Activated CD4-positive, alpha-beta memory T cell treated with anti-CD3 and anti-CD28 coated beads for 36 hours (primary cell): ENCODE measurements around the gene SUN5. TPM values are rescaled to one million over a fixed set of nuclear protein-coding genes. Genes with fewer than 3 reads are reported as not detected.

Source experiments
- CTCF ChIA-PET: fragments of 350-600 bp; sonication (Branson Sonifier 250); formaldehyde crosslinking; loops from one replicate; lab custom pipeline; 2021; ENCODE audit warnings: antibody characterized with exemption, inconsistent platforms; lab: Charles Lee
- POLR2A ChIA-PET: fragments of 350-600 bp; sonication (Branson Sonifier 250); formaldehyde crosslinking; loops from one replicate; lab custom pipeline; 2021; ENCODE audit warnings: antibody characterized with exemption; lab: Charles Lee
- DNase-seq: peaks from one replicate; pipeline ENCODE4 v3.0.0-alpha.2; 2020
- H3K27ac Mint-ChIP-seq: one replicate; pipeline ENCODE4 v1.8.0; 2021; ENCODE audit warnings: mixed read lengths
- H3K27me3 Mint-ChIP-seq: one replicate; pipeline ENCODE4 v1.8.0; 2021; ENCODE audit warnings: mixed read lengths
- H3K36me3 Mint-ChIP-seq: one replicate; pipeline ENCODE4 v1.8.0; 2021; ENCODE audit warnings: mixed read lengths
- H3K4me1 Mint-ChIP-seq: one replicate; pipeline ENCODE4 v1.8.0; 2021; ENCODE audit warnings: low read depth, mixed read lengths
- H3K4me3 Mint-ChIP-seq: one replicate; pipeline ENCODE4 v1.8.0; 2021; ENCODE audit warnings: mild to moderate bottlenecking, mixed read lengths
- H3K9me3 Mint-ChIP-seq: one replicate; pipeline ENCODE4 v1.8.0; 2021; ENCODE audit warnings: mixed read lengths
- intact Hi-C: fragments of 100-400 bp; cut with micrococcal nuclease; formaldehyde crosslinking; loops from one replicate; pipeline ENCODE4 v1.15.1; 2023
- total RNA-seq, 2 experiments: library from RNA; stranded (reverse); gene quantifications; one replicate each; pipeline ENCODE4 v1.2.3, GENCODE V29; 2021

SUN5 gene
- total RNA-seq, 2 experiments from 2014 or later, result not detected

DNA sequence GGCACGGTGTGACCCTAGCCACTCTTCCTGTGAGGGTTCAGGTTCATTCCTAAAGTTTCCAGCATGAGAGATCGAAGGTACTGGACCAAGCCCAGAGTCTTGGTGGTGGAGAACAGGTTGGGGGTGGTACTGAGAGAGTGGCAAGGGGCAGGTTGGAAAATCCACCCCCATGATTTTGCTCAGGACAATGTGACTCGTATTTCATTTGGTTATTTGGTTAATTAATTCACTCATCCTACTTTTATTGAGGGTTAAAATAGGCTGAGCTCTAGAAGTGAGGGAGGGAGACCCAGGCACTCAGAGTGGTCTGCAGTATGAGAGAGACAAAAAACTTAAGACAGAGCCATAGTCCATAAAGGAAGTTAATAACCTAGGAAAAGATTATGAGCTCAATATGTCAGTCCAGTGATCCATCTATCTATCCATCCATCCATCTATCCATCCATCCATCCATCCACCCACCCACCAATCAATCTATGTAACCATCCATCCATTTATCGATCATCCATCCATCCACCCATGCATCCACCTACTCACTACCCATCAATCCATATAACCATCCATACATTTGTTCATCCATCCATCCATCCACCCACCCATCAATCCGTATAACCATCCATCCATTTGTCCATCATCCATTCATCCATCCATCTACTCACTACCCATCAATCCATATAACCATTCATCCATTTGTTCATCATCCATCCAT, 20.5 kb upstream of the SUN5 start:
- Mint-ChIP-seq H3K36me3 (no peaks in the 10 kb centered on the region), H3K9me3 (no peaks in the 10 kb centered on the region), H3K4me1 (no peaks in the 10 kb centered on the region), H3K27me3 (no peaks in the 10 kb centered on the region), H3K4me3 (no peak overlapping the region), H3K27ac (no peak overlapping the region)
- intact Hi-C loops, result no loop called here
- DNase-seq, result no peak
- ChIA-PET CTCF (no interaction called here), POLR2A (no interaction called here)

DNA sequence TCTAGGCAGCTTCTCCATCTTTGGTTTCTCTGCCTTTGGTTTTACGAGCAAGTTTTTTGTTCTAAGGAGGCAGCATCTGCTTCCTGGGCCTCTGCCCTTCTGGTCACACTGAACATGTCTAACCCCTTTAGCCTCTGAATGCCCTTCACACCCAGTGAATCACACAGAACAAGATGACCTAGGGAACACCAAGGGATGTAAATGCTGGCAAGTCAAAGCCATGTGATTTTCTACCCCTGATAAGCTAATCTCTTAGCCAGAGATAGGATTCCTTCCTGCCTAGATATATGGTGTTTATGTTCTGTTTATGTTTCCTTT, 20.0 kb upstream of the SUN5 start:
- H3K4me1 Mint-ChIP-seq, result no peaks in the 10 kb centered on the region
- H3K27me3 Mint-ChIP-seq, result no peaks in the 10 kb centered on the region
- no peak for DNase-seq
- intact Hi-C loops, result no loop called here
- ChIA-PET POLR2A (no interaction called here), CTCF (no interaction called here)
- H3K9me3 Mint-ChIP-seq, result no peaks in the 10 kb centered on the region
- H3K36me3 Mint-ChIP-seq, result no peaks in the 10 kb centered on the region
- H3K27ac Mint-ChIP-seq, result no peak overlapping the region
- no peak overlapping the region for H3K4me3 Mint-ChIP-seq

DNA sequence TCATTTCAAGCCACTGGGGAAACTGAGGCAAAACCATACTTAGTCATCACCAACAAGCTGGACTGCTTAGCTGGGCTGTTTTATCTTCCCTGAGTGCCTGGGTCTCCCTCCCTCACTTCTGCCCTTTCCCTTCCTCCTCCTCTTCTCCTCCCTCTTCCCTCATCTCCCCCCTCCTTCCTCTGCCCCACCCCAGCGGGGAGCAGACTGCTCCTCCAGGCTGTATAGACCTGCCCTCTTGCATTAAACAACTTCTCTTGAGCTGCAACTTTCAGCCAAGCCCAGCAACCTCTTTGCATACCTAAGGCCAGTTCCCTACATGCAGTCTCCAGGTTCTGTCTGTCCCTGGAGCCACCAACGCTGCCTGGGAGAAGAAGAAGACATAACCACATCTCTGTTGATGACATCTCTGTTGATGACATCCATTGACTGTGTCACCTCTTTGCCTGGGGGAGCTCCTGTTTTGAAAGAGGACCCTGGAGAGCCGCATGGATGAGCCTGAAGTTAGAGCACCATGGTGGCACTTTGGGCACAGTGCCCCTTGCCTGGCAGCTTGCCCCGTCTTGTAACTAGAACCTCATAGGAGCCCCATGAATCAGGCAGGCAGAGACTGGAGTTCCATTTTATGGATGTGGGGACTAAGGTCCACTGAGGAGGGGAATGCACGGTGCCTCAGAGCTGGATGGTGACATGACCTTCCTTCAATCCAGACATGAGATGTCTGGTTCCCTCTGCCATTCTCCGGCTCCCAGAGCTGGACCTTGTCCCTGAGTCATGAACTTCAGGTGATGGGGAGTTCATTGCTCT, 19.4 kb upstream of the SUN5 start:
- POLR2A ChIA-PET, result no interaction called here
- no peak for DNase-seq
- H3K27me3 Mint-ChIP-seq, result no peaks in the 10 kb centered on the region
- no peaks in the 10 kb centered on the region for H3K4me1 Mint-ChIP-seq
- no peaks in the 10 kb centered on the region for H3K36me3 Mint-ChIP-seq
- CTCF ChIA-PET, result interaction anchor here (0.9 kb wide), 1 partner anchor 20 kb away, joined by 3 read pairs; no protein-coding TSS in a partner anchor
- H3K9me3 Mint-ChIP-seq, result no peaks in the 10 kb centered on the region
- H3K4me3 Mint-ChIP-seq, result no peak overlapping the region
- intact Hi-C loops, result no loop called here
- H3K27ac Mint-ChIP-seq, result no peak overlapping the region

DNA sequence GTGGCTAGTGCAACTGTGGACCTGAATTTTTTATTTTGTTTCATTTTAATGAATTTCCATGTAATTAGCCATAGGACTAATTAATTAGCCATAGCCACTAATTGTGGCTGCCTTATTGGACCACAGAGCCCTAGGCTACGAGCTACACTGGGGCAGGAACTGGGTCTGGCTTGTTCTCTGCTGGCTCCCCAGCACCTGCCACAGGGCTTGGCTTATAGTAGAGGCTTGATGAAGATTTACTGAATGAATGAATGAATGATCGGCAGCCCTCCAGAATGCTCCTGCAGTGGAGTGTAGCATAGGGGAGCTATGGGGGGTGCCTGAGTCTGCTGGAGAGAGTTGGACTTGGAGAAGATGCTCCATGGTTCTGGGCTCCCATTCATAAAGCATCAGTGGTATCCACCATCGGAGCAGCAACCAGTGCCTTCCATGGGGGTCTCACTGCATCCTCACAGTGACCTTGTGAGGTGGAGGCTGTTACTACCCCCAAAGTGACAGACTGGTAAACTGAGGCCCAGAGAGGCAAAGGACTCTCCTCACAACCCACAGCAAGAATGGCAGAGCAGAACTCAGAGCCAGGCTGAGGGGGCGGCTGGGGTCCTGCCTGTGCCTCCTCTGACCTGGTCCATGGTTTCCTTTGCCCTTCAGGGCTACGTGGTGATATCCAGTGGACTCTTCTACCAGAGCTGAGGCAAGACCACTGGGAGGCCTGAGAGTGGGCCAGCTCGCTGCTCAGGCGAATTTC, 18.6 kb upstream of the SUN5 start:
- Mint-ChIP-seq H3K36me3 (no peaks in the 10 kb centered on the region), H3K27me3 (no peaks in the 10 kb centered on the region), H3K9me3 (no peaks in the 10 kb centered on the region), H3K27ac (no peak overlapping the region), H3K4me3 (no peak overlapping the region), H3K4me1 (no peaks in the 10 kb centered on the region)
- intact Hi-C loops, result no loop called here
- DNase-seq, result no peak
- POLR2A ChIA-PET, result no interaction called here
- CTCF ChIA-PET, result interaction anchor here (0.9 kb wide), 1 partner anchor 20 kb away, joined by 3 read pairs; no protein-coding TSS in a partner anchor

DNA sequence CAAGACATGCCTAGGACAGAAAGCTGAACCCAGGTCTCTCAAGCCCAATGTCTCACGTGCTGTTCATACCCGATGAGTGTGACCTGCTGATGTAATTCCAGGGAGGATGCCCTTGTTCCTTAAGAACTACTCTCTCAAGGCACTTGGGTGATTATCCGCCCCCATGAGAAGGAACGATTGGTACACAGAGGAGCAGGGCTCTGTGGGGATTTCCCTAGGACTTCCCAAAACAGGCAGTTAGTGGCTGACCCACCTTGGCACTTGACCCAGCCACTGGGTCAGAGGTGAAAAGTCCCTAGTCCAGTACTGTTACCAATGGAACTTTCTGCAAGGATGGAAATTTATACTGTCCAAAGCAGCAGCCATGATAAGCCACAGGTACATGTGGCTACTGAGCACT, 18.1 kb upstream of the SUN5 start:
- ChIA-PET POLR2A (no interaction called here), CTCF (no interaction called here)
- DNase-seq, result no peak
- intact Hi-C loops, result no loop called here
- no peak overlapping the region for H3K27ac Mint-ChIP-seq
- H3K36me3 Mint-ChIP-seq, result no peaks in the 10 kb centered on the region
- H3K27me3 Mint-ChIP-seq, result no peaks in the 10 kb centered on the region
- H3K4me1 Mint-ChIP-seq, result no peaks in the 10 kb centered on the region
- no peak overlapping the region for H3K4me3 Mint-ChIP-seq
- no peaks in the 10 kb centered on the region for H3K9me3 Mint-ChIP-seq

DNA sequence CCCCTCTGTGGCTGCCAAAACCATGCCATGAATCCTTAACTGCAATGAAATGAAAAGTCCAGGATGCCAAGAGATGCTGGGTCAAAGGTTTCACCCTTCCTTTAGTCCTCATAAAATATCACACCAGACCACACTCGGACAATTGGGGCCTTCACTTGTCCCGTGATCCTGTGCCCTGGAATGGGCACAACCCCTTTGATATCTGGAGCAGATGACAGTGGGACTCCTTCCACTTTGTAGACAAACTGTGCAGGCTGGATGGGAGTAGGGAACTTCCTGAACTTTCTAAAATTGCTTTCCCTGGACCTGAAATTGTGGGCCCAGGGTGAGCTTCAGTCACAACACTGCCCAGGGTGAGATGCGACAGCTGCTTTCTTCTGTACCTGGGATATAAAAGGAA, 17.6 kb upstream of the SUN5 start:
- no peaks in the 10 kb centered on the region for H3K4me1 Mint-ChIP-seq
- no peak for DNase-seq
- POLR2A ChIA-PET, result no interaction called here
- CTCF ChIA-PET, result no interaction called here
- H3K4me3 Mint-ChIP-seq, result no peak overlapping the region
- no peaks in the 10 kb centered on the region for H3K9me3 Mint-ChIP-seq
- intact Hi-C loops, result no loop called here
- H3K27ac Mint-ChIP-seq, result no peak overlapping the region
- H3K36me3 Mint-ChIP-seq, result no peaks in the 10 kb centered on the region
- no peaks in the 10 kb centered on the region for H3K27me3 Mint-ChIP-seq

- Mint-ChIP-seq H3K27me3 (no peaks in the 10 kb centered on the region), H3K9me3 (no peaks in the 10 kb centered on the region), H3K36me3 (no peaks in the 10 kb centered on the region), H3K27ac (no peak overlapping the region), H3K4me3 (no peak overlapping the region), H3K4me1 (no peaks in the 10 kb centered on the region)
- intact Hi-C loops, result no loop called here
- DNase-seq, result no peak
- CTCF ChIA-PET, result no interaction called here
- POLR2A ChIA-PET, result no interaction called here
Observed at GRCh38 chr20:33020278-33021161, 16.3 kb upstream of the SUN5 start.

GRCh38 chr20:33019465-33020277, 15.4 kb upstream of the SUN5 start:
- Mint-ChIP-seq H3K36me3 (no peaks in the 10 kb centered on the region), H3K27me3 (no peaks in the 10 kb centered on the region), H3K4me1 (no peaks in the 10 kb centered on the region), H3K4me3 (no peak overlapping the region), H3K9me3 (no peaks in the 10 kb centered on the region), H3K27ac (no peak overlapping the region)
- ChIA-PET CTCF (interaction anchor here (1.0 kb wide), 1 partner anchor 118 kb away, joined by 3 read pairs; no protein-coding TSS in a partner anchor), POLR2A (no interaction called here)
- DNase-seq, result no peak
- intact Hi-C loops, result no loop called here

DNA sequence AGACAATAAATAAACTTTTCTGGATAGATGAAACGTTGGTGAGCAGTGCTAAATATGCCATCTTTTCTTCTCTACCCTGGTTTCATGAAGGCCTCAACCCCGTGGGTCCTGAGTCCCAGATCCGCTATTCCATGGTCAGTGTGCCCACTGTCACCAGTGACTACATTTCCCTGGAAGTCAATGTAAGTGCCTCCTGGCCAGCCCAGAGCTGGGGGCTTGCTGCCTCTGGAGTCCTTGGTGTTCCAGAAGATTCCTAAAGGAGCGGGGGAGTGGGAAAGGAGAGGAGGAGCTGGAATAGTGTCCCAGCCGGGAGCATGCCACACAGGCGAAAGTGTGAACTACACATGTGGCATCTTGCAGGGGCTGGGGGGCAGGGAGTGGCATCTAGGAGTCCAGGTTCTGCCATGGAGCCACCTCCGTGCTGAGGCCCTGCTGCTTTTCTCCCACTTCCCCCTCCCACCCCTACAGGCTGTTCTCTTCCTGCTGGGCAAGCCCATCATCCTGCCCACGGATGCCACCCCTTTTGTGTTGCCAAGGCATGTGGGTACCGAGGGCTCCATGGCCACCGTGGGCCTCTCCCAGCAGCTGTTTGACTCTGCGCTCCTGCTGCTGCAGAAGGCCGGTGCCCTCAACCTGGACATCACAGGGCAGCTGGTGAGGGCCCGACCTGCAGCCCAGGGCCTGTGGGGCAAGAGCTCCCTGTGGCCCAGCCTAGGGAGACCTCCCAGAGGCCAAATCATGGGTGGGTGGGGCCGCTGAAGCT, 14.1 kb upstream of the SUN5 start:
- H3K27ac Mint-ChIP-seq, result no peak overlapping the region
- no peak for DNase-seq
- H3K36me3 Mint-ChIP-seq, result no peaks in the 10 kb centered on the region
- no peaks in the 10 kb centered on the region for H3K9me3 Mint-ChIP-seq
- CTCF ChIA-PET, result interaction anchor here (1.0 to 1.6 kb wide), 3 partner anchors 13 to 240 kb away, joined by 3 to 5 read pairs (median 3); no protein-coding TSS in a partner anchor
- POLR2A ChIA-PET, result no interaction called here
- H3K4me1 Mint-ChIP-seq, result no peaks in the 10 kb centered on the region
- intact Hi-C loops, result no loop called here
- H3K4me3 Mint-ChIP-seq, result no peak overlapping the region
- H3K27me3 Mint-ChIP-seq, result no peaks in the 10 kb centered on the region

DNA sequence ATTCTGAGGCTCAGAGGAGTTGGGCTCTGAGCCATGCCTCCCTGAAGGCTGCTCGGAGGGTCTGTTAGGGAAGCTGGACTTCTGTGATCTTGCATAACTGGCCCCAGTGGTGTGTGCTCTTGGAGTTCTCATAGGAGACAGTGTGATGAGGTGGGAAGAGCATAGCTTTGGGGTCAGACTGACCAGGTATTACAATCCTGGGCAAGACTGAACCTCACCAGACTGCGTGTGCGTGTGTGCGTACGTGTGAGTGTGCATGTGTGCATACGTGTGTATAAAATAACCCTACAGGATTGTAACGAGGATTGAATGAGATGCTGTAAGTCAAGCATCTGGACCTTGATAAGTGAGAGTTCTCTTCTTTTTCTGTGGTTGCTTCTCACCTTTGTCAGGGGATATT, 13.3 kb upstream of the SUN5 start:
- CTCF ChIA-PET, result interaction anchor here (0.6 to 1.6 kb wide), 2 partner anchors 13 to 115 kb away, joined by 3 to 5 read pairs; no protein-coding TSS in a partner anchor

More for the DNA sequence above, 13.3 kb upstream of the SUN5 start:
- H3K4me3 Mint-ChIP-seq, result no peak overlapping the region
- intact Hi-C loops, result no loop called here
- no peaks in the 10 kb centered on the region for H3K4me1 Mint-ChIP-seq
- H3K9me3 Mint-ChIP-seq, result no peaks in the 10 kb centered on the region
- no peak overlapping the region for H3K27ac Mint-ChIP-seq
- H3K27me3 Mint-ChIP-seq, result no peaks in the 10 kb centered on the region
- POLR2A ChIA-PET, result no interaction called here
- no peak for DNase-seq
- H3K36me3 Mint-ChIP-seq, result no peaks in the 10 kb centered on the region
